Tibial nerve (tissue), 4 donors: Measurements from ENCODE around the gene CDSN.

Source experiments
- CTCF ChIP-seq, 5 experiments: fragments of 200-600 bp in 3 of 5; fragments of 450-650 bp in 2 of 5; sonication (generic) in 3 of 5; IDR thresholded peaks; one replicate each; pipeline ENCODE4 v1.5.1; 2016 to 2019; ENCODE audit warnings: antibody characterized with exemption in 5 of 5, mild to moderate bottlenecking in 3 of 5, moderate library complexity in 2 of 5
- EP300 ChIP-seq, 2 donors: sonication (generic); formaldehyde crosslinking; IDR thresholded peaks; one replicate each; pipeline ENCODE4 v1.6.1; 2017; ENCODE audit warnings: antibody characterized with exemption in 2 of 2, mild to moderate bottlenecking in 1 of 2
- POLR2A ChIP-seq, 2 donors: fragments of 450-650 bp; IDR thresholded peaks; one replicate each; pipeline ENCODE4 v1.6.1; 2017; ENCODE audit warnings: antibody characterized with exemption in 2 of 2, mild to moderate bottlenecking in 2 of 2, moderate library complexity in 2 of 2

- TF ChIP-seq CTCF (IDR thresholded peaks at IDR 0.05) (no peak), POLR2A (IDR thresholded peaks at IDR 0.05) (no peak), EP300 (IDR thresholded peaks at IDR 0.05) (no peak)
Observed at GRCh38 chr6:31154436-31154835, 34.2 kb upstream of the CDSN start.
